Measurements from ENCODE around the gene PRKCE. TPM values are rescaled to one million over a fixed set of nuclear protein-coding genes. Genes with fewer than 3 reads are reported as not detected.
A peak's percentile ranks its signal among the peaks of the same experiment; 100 is the strongest.

The PRKCE gene
- total RNA-seq, 4 donors from 2014 or later: 20.0 to 29.7 (median 25.2) TPM

DNA sequence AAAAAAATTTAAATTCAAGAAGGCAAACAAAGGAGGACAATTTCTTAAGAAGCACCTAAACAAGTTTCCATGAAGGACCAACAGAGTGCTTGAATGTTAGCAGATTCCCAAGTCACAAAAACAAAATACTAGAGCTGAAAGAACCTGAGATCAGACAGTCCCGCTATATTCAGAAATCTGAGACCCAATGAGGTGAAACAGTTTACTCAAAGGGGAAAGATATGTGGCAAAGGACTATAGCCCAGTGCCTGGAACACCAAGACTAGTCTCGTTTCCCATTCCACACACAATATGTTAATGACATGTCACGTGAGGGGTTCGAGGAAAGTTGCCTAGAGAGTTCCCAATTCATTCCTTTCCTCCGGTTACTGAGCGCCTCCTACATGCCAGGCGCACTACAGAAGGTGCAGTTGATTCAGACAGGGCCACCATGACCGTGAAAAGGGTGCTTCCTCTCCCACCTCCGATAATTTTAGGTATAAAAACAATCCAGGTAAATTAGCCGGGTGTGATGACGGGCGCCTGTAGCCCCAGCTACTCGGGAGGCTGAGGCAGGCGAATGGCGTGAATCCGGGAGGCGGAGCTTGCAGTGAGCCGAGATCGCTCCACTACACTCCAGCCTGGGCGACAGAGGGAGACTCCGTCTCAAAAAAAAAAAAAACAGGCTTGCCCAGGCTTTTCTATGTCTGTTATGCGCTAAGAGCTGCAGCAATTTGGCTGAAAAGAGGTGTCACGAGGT, 41.0 kb upstream of the PRKCE start:
- TF ChIP-seq, protein P1, sequence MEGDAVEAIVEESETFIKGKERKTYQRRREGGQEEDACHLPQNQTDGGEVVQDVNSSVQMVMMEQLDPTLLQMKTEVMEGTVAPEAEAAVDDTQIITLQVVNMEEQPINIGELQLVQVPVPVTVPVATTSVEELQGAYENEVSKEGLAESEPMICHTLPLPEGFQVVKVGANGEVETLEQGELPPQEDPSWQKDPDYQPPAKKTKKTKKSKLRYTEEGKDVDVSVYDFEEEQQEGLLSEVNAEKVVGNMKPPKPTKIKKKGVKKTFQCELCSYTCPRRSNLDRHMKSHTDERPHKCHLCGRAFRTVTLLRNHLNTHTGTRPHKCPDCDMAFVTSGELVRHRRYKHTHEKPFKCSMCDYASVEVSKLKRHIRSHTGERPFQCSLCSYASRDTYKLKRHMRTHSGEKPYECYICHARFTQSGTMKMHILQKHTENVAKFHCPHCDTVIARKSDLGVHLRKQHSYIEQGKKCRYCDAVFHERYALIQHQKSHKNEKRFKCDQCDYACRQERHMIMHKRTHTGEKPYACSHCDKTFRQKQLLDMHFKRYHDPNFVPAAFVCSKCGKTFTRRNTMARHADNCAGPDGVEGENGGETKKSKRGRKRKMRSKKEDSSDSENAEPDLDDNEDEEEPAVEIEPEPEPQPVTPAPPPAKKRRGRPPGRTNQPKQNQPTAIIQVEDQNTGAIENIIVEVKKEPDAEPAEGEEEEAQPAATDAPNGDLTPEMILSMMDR (IDR thresholded peaks at IDR 0.05): peak in 2 of 6 experiments; percentile 13 to 23
- no peak for TF ChIP-seq POLR2A (IDR thresholded peaks at IDR 0.05)
- Histone ChIP-seq H3K27ac (peak overlapping the region; percentile 77 to 89 (median 88)), H3K27me3 (no peaks in the 10 kb centered on the region), H3K36me3 (no peaks in the 10 kb centered on the region), H3K4me1 (peaks cover 0 to 10% (median 0%) of the 10 kb centered on the region in 4 donors), H3K4me3 (peak overlapping the region; percentile 63 to 86 (median 77)), H3K9me3 (no peaks in the 10 kb centered on the region)
- DNase-seq: peak; percentile 41 to 74 (median 65)

DNA sequence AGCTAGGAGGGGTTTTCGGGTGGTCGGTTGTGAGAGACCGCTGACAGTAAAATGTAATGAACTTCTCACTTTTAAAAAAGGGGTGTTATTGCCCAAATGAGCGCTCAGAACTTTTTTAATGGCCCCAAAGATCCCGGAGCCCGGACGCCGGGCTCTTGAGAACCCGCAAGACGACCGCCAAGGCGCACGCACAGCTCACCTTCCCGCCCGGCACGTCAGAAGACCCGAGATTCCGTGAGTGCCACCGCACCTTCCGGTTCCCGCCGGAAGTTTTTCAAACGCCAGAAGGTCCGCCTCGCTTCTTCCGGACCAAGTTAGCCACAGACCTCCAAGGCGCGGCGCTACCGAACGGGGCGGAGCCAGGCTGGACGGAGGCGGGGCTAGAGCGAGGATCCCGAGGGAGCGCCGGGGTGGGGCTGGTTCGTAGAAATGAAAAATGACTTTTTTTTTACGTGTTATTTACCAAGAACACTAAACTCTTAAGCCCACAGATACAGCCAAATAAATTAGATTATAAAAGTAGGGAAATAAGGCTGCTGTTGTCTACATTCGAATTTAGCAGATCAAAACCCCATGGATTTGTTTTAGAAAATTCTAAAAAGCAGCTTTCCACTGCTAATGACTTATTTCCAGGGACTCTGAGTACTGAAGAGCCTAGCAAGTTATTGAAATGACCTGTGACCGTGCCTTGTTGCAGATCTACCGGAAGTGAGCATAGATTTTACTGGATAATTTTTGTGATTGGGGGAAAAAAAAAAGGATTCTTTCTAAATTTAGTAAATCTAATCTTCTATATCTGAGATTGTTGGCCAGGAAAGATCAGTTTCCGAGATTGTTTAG, 40.2 kb upstream of the PRKCE start, which contains the start of gene SRBD1:
SRBD1 (minus strand) TSS at position 248 of the 840 bp plus-strand sequence. CDS start 5,826 bp downstream, outside the sequence.
- Histone ChIP-seq H3K9me3 (no peaks in the 10 kb centered on the region), H3K36me3 (no peaks in the 10 kb centered on the region), H3K4me3 (peak within 1 kb of the TSS; percentile 63 to 86 (median 77)), H3K27ac (peak within 1 kb of the TSS; percentile 77 to 89 (median 88)), H3K4me1 (peaks cover 0 to 10% (median 0%) of the 10 kb centered on the region in 4 donors), H3K27me3 (no peaks in the 10 kb centered on the region)
- peak; percentile 93 to 98 (median 97) for DNase-seq
- TF ChIP-seq POLR2A (IDR thresholded peaks at IDR 0.05): peak; percentile 35 to 55
- TF ChIP-seq, protein P1 (IDR thresholded peaks at IDR 0.05): peak in 2 of 6 experiments; percentile 9 to 13

DNA sequence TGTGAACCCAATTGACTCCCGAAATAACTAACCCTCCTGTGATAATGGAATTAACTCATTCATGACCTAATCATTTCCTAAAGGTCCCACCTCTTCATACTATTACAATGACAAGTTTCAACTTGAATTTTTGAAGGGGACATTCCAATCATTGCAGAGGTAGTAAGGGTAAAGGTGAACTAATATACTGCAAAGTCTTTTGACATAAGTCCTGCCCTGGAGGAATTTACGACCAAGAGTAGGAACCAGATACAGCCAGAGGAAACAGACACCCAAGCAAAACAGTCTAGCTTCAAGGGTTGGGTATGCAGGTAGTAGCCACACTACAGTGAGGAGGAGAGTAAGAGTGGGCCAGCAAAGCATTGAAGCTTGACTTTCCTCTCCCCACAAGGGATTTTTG, 39.2 kb upstream of the PRKCE start:
- no peak overlapping the region for H3K4me3 ChIP-seq
- no peaks in the 10 kb centered on the region for H3K27me3 ChIP-seq
- H3K4me1 ChIP-seq: peaks cover 0 to 10% (median 0%) of the 10 kb centered on the region in 4 donors
- H3K36me3 ChIP-seq: no peaks in the 10 kb centered on the region
- no peak overlapping the region for H3K27ac ChIP-seq
- no peaks in the 10 kb centered on the region for H3K9me3 ChIP-seq
- TF ChIP-seq POLR2A (IDR thresholded peaks at IDR 0.05): no peak
- TF ChIP-seq, protein P1 (IDR thresholded peaks at IDR 0.05): no peak
- no peak for DNase-seq

DNA sequence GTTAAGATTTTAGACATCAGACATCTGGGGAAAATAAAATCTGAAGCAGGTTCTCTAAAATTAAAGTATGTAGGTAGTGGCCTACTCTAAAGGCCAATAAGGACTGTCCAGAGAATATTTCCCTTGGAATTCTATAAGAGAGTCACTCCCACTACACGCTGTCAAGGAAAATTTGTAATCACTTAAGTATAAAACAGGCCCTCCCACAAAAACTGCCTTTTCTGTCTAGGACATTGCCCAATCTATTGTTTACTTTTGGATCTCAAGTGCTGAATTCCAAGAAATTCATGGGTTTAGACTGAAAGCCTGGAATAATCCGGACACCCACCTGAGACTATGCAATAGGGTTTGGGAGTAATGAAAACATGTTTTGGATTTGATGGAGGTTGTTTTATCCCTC, 38.7 kb upstream of the PRKCE start:
- H3K36me3 ChIP-seq: no peaks in the 10 kb centered on the region
- no peaks in the 10 kb centered on the region for H3K9me3 ChIP-seq
- no peak for DNase-seq
- H3K27me3 ChIP-seq: no peaks in the 10 kb centered on the region
- TF ChIP-seq POLR2A (IDR thresholded peaks at IDR 0.05): no peak
- TF ChIP-seq, protein P1 (IDR thresholded peaks at IDR 0.05): no peak
- H3K4me3 ChIP-seq: no peak overlapping the region
- H3K4me1 ChIP-seq: peaks cover 0 to 10% (median 0%) of the 10 kb centered on the region in 4 donors
- H3K27ac ChIP-seq: no peak overlapping the region

DNA sequence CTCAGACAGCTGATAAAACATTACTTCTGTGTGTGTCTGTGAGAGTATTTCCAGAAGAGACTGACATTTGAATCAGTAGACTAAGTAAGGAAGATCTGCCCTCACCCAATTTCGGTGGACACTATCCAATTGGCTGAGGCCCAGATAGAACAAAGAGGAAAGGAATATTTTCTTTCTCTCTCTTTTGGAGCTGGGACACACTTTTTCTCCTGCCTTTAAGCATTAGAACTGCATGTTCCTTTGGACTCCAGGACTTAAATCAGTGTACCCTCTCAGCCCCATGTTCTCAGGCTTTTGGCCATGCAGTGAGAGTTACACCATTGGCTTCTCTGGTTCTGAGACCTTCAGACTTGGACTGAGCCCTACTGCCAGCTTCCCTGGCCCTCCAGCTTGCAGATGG, 37.1 kb upstream of the PRKCE start:
- no peak overlapping the region for H3K27ac ChIP-seq
- no peaks in the 10 kb centered on the region for H3K9me3 ChIP-seq
- no peak for DNase-seq
- H3K27me3 ChIP-seq: no peaks in the 10 kb centered on the region
- peaks cover 0 to 10% (median 0%) of the 10 kb centered on the region in 4 donors for H3K4me1 ChIP-seq
- no peak for TF ChIP-seq POLR2A (IDR thresholded peaks at IDR 0.05)
- TF ChIP-seq, protein P1 (IDR thresholded peaks at IDR 0.05): no peak
- H3K36me3 ChIP-seq: no peaks in the 10 kb centered on the region
- no peak overlapping the region for H3K4me3 ChIP-seq
